ENCODE results near the gene CRTAC1. TPM values are rescaled to one million over a fixed set of nuclear protein-coding genes. Genes with fewer than 3 reads are reported as not detected.

Gene CRTAC1
- total and polyA plus RNA-seq, 11 donors = 0.38 to 8.6 (median 1.7) TPM

DNA sequence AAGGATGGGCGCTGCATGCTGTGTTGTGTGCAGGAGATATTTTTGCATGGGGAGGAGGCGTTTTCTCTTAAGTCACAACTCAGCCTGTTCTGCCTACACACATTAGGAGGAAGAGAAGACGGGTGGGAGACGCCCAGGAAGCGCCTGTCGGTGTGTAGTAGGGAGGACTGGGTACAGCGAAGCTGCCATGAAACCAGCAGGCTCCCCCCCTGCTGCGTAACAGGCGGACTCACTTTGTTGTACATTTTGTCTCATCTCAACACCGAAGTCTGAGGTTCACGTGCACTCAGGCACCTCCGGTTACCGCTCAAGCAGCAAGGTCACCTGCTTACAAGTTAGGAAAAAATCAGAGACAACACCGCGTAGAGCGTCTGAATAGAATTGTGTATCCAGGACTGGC, 56.3 kb downstream of the CRTAC1 start:
- no peak for ATAC-seq
- intact Hi-C loops (cut with DNase I) = no loop called here
- peaks cover 0 to 3% (median 0%) of the 10 kb centered on the region in 12 donors for H3K9me3 ChIP-seq
- no peak overlapping the region for H3K4me3 ChIP-seq
- WGBS, 4 donors = 48 to 68% (median 54%) methylated on average over 16 of the region's 16 CpGs
- H3K4me1 ChIP-seq = no peaks in the 10 kb centered on the region
- H3K36me3 ChIP-seq = no peaks in the 10 kb centered on the region
- TF ChIP-seq, protein P1, sequence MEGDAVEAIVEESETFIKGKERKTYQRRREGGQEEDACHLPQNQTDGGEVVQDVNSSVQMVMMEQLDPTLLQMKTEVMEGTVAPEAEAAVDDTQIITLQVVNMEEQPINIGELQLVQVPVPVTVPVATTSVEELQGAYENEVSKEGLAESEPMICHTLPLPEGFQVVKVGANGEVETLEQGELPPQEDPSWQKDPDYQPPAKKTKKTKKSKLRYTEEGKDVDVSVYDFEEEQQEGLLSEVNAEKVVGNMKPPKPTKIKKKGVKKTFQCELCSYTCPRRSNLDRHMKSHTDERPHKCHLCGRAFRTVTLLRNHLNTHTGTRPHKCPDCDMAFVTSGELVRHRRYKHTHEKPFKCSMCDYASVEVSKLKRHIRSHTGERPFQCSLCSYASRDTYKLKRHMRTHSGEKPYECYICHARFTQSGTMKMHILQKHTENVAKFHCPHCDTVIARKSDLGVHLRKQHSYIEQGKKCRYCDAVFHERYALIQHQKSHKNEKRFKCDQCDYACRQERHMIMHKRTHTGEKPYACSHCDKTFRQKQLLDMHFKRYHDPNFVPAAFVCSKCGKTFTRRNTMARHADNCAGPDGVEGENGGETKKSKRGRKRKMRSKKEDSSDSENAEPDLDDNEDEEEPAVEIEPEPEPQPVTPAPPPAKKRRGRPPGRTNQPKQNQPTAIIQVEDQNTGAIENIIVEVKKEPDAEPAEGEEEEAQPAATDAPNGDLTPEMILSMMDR (IDR thresholded peaks at IDR 0.05) = no peak
- TF ChIP-seq POLR2A (IDR thresholded peaks at IDR 0.05) = no peak
- no peak overlapping the region for H3K27ac ChIP-seq
- no peak for DNase-seq
- peaks cover 5 to 90% (median 37%) of the 10 kb centered on the region in 9 donors for H3K27me3 ChIP-seq

DNA sequence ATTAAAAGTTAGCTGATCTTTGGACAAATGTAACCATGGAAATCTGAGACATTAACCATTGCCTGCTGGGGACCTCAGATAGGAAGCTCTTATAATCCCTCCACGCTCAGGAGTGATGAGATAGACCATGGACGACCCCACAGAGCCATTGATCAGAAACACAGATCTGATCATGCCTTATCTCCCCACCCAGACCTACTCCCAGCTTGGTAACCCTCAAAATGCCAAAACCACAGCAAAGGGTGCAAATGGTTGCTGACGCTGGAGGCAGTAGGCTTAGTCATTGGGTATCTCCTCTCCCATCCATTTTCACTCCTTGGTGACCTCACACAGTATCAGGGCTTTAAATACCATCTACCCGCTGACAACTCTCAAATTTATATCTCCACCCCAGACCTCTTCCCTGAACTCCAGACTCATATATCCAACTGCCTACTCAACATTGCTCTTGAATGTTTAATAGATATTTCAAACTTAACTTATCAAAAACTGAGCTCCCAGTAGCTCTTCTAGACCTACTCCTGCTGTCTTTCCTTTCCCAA, 60.8 kb downstream of the CRTAC1 start:
- H3K36me3 ChIP-seq = no peaks in the 10 kb centered on the region
- no peaks in the 10 kb centered on the region for H3K4me1 ChIP-seq
- DNase-seq (no peak), ATAC-seq (no peak)
- peaks cover 0 to 3% (median 0%) of the 10 kb centered on the region in 12 donors for H3K9me3 ChIP-seq
- H3K4me3 ChIP-seq = no peak overlapping the region
- TF ChIP-seq POLR2A (IDR thresholded peaks at IDR 0.05) = no peak
- TF ChIP-seq, protein P1 (IDR thresholded peaks at IDR 0.05) = no peak
- peaks cover 0 to 75% (median 14%) of the 10 kb centered on the region in 9 donors for H3K27me3 ChIP-seq
- intact Hi-C loops (cut with DNase I) = no loop called here
- 38 to 50% (median 43%) methylated on average over 4 of the region's 4 CpGs for WGBS, 4 donors
- H3K27ac ChIP-seq = no peak overlapping the region

DNA sequence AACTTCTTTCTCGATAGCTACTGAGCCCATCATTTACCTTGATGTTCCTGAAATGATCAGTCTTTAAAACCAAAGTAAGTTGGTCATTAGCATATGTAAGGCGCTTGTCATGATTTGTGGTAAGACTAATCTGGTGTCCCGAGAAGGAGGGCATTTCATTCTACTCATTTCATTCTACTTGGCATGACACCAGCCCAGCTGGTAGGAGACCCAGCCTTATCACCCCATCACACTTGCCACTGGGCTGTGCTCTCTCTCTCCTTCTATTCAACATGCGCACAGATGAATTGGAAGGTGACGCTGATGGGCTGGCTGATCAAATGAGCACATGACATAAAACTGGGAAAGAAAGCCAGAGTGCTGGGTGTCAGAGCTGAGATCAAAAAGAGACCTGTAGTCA, 65.7 kb downstream of the CRTAC1 start:
- Histone ChIP-seq H3K36me3 (no peaks in the 10 kb centered on the region), H3K4me1 (no peaks in the 10 kb centered on the region), H3K9me3 (no peaks in the 10 kb centered on the region), H3K4me3 (no peak overlapping the region), H3K27me3 (peaks cover 0 to 57% (median 6%) of the 10 kb centered on the region in 9 donors), H3K27ac (no peak overlapping the region)
- intact Hi-C loops (cut with DNase I) = no loop called here
- TF ChIP-seq POLR2A (IDR thresholded peaks at IDR 0.05) = no peak
- TF ChIP-seq, protein P1 (IDR thresholded peaks at IDR 0.05) = no peak
- DNase-seq (no peak), ATAC-seq (no peak)
- 77 to 84% (median 78%) methylated on average over 5 of the region's 5 CpGs for WGBS, 4 donors

DNA sequence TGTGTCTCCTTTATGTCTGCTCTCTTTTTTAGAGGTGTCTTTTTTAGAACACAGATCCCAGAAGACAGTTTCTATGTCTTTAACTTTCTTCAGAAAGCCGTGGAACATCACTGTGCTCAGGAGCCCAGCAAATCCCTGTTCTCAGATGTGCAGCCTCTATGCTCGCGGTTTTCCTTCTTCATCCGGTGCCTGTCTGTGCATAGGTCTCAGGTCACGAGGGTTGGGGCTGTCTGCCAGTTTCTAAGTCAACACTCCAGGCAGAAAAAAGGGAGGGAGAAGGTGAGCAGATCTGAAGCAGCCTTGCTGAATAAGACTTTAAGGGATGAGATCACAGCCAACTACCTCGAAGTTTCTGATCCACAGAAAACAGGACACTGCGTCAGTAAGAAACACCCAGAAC, 68.5 kb downstream of the CRTAC1 start:
- Histone ChIP-seq H3K36me3 (no peaks in the 10 kb centered on the region), H3K9me3 (no peaks in the 10 kb centered on the region), H3K27ac (no peak overlapping the region), H3K4me3 (no peak overlapping the region), H3K27me3 (peaks cover 0 to 43% (median 9%) of the 10 kb centered on the region in 9 donors), H3K4me1 (no peaks in the 10 kb centered on the region)
- intact Hi-C loops (cut with DNase I) = no loop called here
- DNase-seq (no peak), ATAC-seq (no peak)
- no peak for TF ChIP-seq POLR2A (IDR thresholded peaks at IDR 0.05)
- TF ChIP-seq, protein P1 (IDR thresholded peaks at IDR 0.05) = no peak
- 55 to 76% (median 65%) methylated on average over 7 of the region's 7 CpGs for WGBS, 4 donors

Measured in heart left ventricle (tissue), 16 donors.